Measurements from ENCODE around the gene TMEM129.

The TMEM129 gene, protein sequence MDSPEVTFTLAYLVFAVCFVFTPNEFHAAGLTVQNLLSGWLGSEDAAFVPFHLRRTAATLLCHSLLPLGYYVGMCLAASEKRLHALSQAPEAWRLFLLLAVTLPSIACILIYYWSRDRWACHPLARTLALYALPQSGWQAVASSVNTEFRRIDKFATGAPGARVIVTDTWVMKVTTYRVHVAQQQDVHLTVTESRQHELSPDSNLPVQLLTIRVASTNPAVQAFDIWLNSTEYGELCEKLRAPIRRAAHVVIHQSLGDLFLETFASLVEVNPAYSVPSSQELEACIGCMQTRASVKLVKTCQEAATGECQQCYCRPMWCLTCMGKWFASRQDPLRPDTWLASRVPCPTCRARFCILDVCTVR

GRCh38 chr4:1721003-1721665, at the start of gene TMEM129, which contains the start of gene TACC3:
Gene TMEM129 (minus strand): TSS chr4:1721323. CDS start chr4:1720837, 486 bp downstream.
Gene TACC3 (plus strand): TSS chr4:1721521. CDS start chr4:1723422, 1,901 bp downstream.
- peaks cover 13% of the 10 kb centered on the region for H3K4me1 ChIP-seq (ENCODE audit: control insufficient read depth, insufficient read depth, low read length)
- H3K9ac ChIP-seq (ENCODE audit: low read length), result peak within 1 kb of the TSS; percentile 91
- no peaks in the 10 kb centered on the region for H3K9me3 ChIP-seq (ENCODE audit: control insufficient read depth, insufficient read depth, low read depth, low read length)
- H3K27ac ChIP-seq (ENCODE audit: low read depth, low read length), result peak within 1 kb of the TSS; percentile 70
- H3K27me3 ChIP-seq (ENCODE audit: control insufficient read depth, insufficient read depth, low read length), result no peaks in the 10 kb centered on the region
- H3K4me3 ChIP-seq (ENCODE audit: low read depth, low read length), result peak within 1 kb of the TSS; percentile 94
- H3K36me3 ChIP-seq (ENCODE audit: control insufficient read depth, insufficient read depth, low read length), result peaks cover 50% of the 10 kb centered on the region

- H3K4me1 ChIP-seq (ENCODE audit: control insufficient read depth, insufficient read depth, low read length), result peaks cover 45% of the 10 kb centered on the region
- no peaks in the 10 kb centered on the region for H3K9me3 ChIP-seq (ENCODE audit: control insufficient read depth, insufficient read depth, low read depth, low read length)
- H3K36me3 ChIP-seq (ENCODE audit: control insufficient read depth, insufficient read depth, low read length), result no peaks in the 10 kb centered on the region
- no peak overlapping the region for H3K4me3 ChIP-seq (ENCODE audit: low read depth, low read length)
- no peak overlapping the region for H3K27ac ChIP-seq (ENCODE audit: low read depth, low read length)
- peaks cover 4% of the 10 kb centered on the region; the same call in 1 of the 2 replicates for H3K27me3 ChIP-seq (ENCODE audit: control insufficient read depth, insufficient read depth, low read length)
- H3K9ac ChIP-seq (ENCODE audit: low read length), result peak overlapping the region; percentile 35
These were observed 49.7 kb upstream of the TMEM129 start for GRCh38 chr4:1770791-1771231.

DNA sequence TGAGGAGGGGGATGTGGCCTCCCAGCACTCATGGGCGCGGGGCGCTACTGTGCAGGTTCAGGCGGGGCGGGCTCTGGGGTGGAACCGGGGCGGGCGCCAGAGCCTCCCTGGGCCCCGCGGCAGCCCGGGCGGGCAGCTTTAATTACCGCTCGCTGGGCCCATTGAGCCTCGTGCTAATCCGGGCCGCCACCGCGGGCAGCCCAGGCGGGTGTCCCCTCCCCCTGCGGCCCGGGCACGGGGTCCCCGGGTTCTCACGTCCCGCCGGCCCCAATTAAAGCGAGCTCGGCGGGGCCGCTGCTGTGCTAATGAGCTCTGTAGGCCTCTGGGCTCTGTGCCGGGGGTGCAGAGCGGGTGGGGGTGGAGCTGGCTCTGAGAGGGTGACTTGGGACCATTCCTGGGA, 49.1 kb upstream of the TMEM129 start:
- H3K9me3 ChIP-seq (ENCODE audit: control insufficient read depth, insufficient read depth, low read depth, low read length), result no peaks in the 10 kb centered on the region
- no peak overlapping the region for H3K9ac ChIP-seq (ENCODE audit: low read length)
- H3K36me3 ChIP-seq (ENCODE audit: control insufficient read depth, insufficient read depth, low read length), result no peaks in the 10 kb centered on the region
- no peak overlapping the region for H3K27ac ChIP-seq (ENCODE audit: low read depth, low read length)
- H3K4me1 ChIP-seq (ENCODE audit: control insufficient read depth, insufficient read depth, low read length), result peaks cover 48% of the 10 kb centered on the region
- no peak overlapping the region for H3K4me3 ChIP-seq (ENCODE audit: low read depth, low read length)
- peaks cover 7% of the 10 kb centered on the region; the same call in 1 of the 2 replicates for H3K27me3 ChIP-seq (ENCODE audit: control insufficient read depth, insufficient read depth, low read length)

DNA sequence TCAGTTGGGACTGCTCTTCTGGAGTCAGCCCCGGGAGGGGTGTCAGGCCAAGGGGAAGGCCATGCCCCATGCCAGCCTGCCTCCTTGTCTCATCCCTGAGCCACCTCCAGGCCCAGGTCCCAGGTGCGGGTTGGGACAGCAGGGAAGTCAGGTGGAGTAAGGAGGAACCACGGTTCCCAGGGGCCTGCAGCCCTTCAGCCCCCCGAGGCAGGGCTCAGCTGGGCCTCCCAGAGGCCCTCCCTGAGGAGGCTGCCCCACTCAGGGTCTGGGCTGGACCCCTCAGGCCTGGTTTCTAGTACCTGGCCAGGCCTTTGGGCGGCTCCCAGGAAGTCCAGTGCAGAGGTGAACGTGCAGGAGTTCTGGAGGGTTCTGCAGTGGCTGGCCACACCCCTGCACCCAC, 48.6 kb upstream of the TMEM129 start:
- Histone ChIP-seq H3K27me3 (ENCODE audit: control insufficient read depth, insufficient read depth, low read length) (peaks cover 10% of the 10 kb centered on the region; the same call in 1 of the 2 replicates), H3K9ac (ENCODE audit: low read length) (no peak overlapping the region), H3K36me3 (ENCODE audit: control insufficient read depth, insufficient read depth, low read length) (no peaks in the 10 kb centered on the region), H3K4me1 (ENCODE audit: control insufficient read depth, insufficient read depth, low read length) (peaks cover 50% of the 10 kb centered on the region), H3K4me3 (ENCODE audit: low read depth, low read length) (no peak overlapping the region), H3K9me3 (ENCODE audit: control insufficient read depth, insufficient read depth, low read depth, low read length) (no peaks in the 10 kb centered on the region), H3K27ac (ENCODE audit: low read depth, low read length) (no peak overlapping the region)

DNA sequence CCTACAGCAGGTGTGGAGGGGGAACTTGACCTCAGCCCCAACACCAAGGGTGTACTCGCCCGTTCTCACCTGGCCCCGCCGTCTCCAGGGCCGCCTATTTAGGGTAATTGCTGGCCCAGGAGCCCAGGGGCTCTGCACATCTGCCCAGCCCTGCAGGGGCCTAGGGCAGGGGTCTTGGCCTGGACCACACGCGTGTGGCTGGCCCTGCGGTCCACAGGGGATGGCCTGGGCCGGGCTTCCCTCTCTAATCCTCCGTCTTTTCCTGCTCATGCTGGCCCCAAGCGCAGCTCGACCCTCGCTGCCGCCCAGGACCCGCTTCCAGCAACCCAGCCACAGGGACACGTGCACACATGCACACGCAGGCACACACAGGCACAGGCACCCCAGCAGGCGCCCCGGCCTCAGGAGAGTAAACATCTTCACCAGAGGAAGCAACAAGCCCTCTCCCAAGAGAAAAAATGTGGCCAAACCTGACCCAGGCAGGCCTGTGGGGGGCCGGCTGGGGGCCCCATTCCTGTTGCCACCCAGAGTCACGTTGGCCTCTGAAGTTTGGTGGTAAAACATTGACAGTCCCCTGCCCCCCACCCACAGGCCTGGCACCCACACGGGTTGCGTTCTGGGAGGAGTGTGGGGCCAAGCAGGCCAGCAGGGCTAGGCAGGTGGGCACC, 47.4 kb upstream of the TMEM129 start:
- Histone ChIP-seq H3K4me3 (ENCODE audit: low read depth, low read length) (peak overlapping the region; percentile 44), H3K36me3 (ENCODE audit: control insufficient read depth, insufficient read depth, low read length) (no peaks in the 10 kb centered on the region), H3K9ac (ENCODE audit: low read length) (no peak overlapping the region), H3K9me3 (ENCODE audit: control insufficient read depth, insufficient read depth, low read depth, low read length) (no peaks in the 10 kb centered on the region), H3K4me1 (ENCODE audit: control insufficient read depth, insufficient read depth, low read length) (peaks cover 57% of the 10 kb centered on the region), H3K27me3 (ENCODE audit: control insufficient read depth, insufficient read depth, low read length) (peaks cover 13% of the 10 kb centered on the region; the same call in 1 of the 2 replicates), H3K27ac (ENCODE audit: low read depth, low read length) (no peak overlapping the region)

DNA sequence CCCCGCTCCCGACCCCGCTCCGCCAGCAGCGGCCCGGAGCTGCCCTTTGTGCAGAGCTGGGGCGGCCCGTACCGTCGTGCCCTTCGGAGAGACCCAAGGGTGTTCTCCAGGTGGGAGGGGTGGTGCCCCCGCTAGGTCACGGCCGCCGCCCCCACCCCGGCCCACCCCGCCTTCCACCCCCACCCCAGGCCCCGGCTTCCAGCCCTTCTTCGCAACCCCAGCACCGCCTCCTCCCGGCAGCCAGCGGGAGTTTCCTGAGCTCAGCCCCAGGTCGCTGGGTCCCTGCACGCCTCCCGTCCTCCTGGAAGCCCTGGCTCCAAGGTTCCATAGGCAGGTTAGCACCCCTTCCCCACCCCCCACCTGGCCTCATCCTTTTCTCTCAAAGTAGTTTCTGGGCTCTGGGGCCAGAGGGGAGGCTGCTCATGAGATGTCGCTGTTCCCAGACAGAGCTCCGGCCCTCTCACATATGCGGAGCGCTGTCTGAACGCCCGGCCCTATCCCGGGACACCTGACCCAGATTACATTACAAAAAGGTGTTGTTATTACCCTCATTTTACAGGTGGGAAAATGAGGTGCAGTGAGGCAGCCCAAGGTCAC, 46.7 kb upstream of the TMEM129 start:
- Histone ChIP-seq H3K4me3 (ENCODE audit: low read depth, low read length) (peak overlapping the region; percentile 44), H3K27ac (ENCODE audit: low read depth, low read length) (no peak overlapping the region), H3K36me3 (ENCODE audit: control insufficient read depth, insufficient read depth, low read length) (no peaks in the 10 kb centered on the region), H3K9ac (ENCODE audit: low read length) (no peak overlapping the region), H3K4me1 (ENCODE audit: control insufficient read depth, insufficient read depth, low read length) (peaks cover 53% of the 10 kb centered on the region), H3K27me3 (ENCODE audit: control insufficient read depth, insufficient read depth, low read length) (peaks cover 13% of the 10 kb centered on the region; the same call in 1 of the 2 replicates), H3K9me3 (ENCODE audit: control insufficient read depth, insufficient read depth, low read depth, low read length) (no peaks in the 10 kb centered on the region)

GRCh38 chr4:1767061-1767769, 46.1 kb upstream of the TMEM129 start:
- H3K36me3 ChIP-seq (ENCODE audit: control insufficient read depth, insufficient read depth, low read length), result no peaks in the 10 kb centered on the region
- no peaks in the 10 kb centered on the region for H3K9me3 ChIP-seq (ENCODE audit: control insufficient read depth, insufficient read depth, low read depth, low read length)
- peaks cover 53% of the 10 kb centered on the region for H3K4me1 ChIP-seq (ENCODE audit: control insufficient read depth, insufficient read depth, low read length)
- peak overlapping the region; percentile 53 for H3K4me3 ChIP-seq (ENCODE audit: low read depth, low read length)
- H3K9ac ChIP-seq (ENCODE audit: low read length), result peak overlapping the region; percentile 54
- peak overlapping the region; percentile 59; the same call in 1 of the 2 replicates for H3K27ac ChIP-seq (ENCODE audit: low read depth, low read length)
- peaks cover 18% of the 10 kb centered on the region for H3K27me3 ChIP-seq (ENCODE audit: control insufficient read depth, insufficient read depth, low read length)

GRCh38 chr4:1766106-1767060, 45.3 kb upstream of the TMEM129 start:
- Histone ChIP-seq H3K4me1 (ENCODE audit: control insufficient read depth, insufficient read depth, low read length) (peaks cover 52% of the 10 kb centered on the region), H3K27me3 (ENCODE audit: control insufficient read depth, insufficient read depth, low read length) (peaks cover 20% of the 10 kb centered on the region), H3K27ac (ENCODE audit: low read depth, low read length) (peak overlapping the region; percentile 59; the same call in 1 of the 2 replicates), H3K9me3 (ENCODE audit: control insufficient read depth, insufficient read depth, low read depth, low read length) (no peaks in the 10 kb centered on the region), H3K4me3 (ENCODE audit: low read depth, low read length) (peak overlapping the region; percentile 53), H3K36me3 (ENCODE audit: control insufficient read depth, insufficient read depth, low read length) (no peaks in the 10 kb centered on the region), H3K9ac (ENCODE audit: low read length) (peak overlapping the region; percentile 54)

- Histone ChIP-seq H3K27me3 (ENCODE audit: control insufficient read depth, insufficient read depth, low read length) (peaks cover 20% of the 10 kb centered on the region), H3K36me3 (ENCODE audit: control insufficient read depth, insufficient read depth, low read length) (no peaks in the 10 kb centered on the region), H3K27ac (ENCODE audit: low read depth, low read length) (no peak overlapping the region; the same call in 1 of the 2 replicates), H3K9me3 (ENCODE audit: control insufficient read depth, insufficient read depth, low read depth, low read length) (no peaks in the 10 kb centered on the region), H3K4me1 (ENCODE audit: control insufficient read depth, insufficient read depth, low read length) (peaks cover 44% of the 10 kb centered on the region), H3K9ac (ENCODE audit: low read length) (peak overlapping the region; percentile 54), H3K4me3 (ENCODE audit: low read depth, low read length) (no peak overlapping the region)
These were observed 44.4 kb upstream of the TMEM129 start for GRCh38 chr4:1765409-1766072.
